ENCODE measurements around the gene SPTB.

Gene SPTB

DNA sequence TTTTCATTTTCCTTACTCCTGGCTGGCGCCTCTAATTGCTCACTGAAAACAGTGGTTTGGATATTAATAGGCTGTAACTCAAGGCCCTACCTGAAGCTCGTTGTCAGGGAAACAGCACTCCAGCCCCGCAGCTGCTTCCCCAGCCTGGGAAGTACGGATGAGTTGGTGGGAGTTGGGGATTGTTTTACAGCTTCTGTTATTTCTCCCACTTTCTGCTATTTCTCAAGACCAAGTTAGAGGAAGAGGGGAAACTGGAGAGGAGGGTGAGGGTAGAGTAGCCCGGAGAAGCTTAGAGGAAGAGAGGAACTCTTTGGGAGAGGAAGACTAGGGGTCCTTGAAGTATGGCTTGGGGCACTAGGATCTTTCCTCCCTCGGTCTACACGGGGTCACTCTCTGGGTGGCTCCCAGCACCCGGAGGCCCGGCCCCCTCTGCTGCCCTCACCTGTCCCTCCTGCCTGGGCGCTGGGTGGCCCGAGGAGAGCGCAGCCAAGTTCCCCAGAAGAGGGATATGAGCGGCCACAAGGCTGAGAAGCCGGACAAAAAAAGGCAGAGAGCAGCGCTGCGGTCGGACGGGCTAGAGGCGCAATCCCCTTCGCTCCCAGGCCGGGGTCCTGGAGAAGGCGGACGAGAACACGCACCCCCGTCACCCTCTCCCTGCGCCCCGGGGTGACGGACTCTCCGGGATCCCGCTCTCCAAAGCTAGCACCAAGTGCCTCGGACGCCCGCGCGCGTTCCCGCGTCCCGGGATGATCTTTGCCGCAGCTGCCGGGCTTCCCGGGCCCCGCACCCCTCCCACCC, 671 bp downstream of the SPTB start (continued):
- peak; percentile 60; the same call in 1 of the 2 replicates for TF ChIP-seq ZBTB8A (tag by site-specific recombination; IDR thresholded peaks at IDR 0.05)
- TF ChIP-seq, protein P1, sequence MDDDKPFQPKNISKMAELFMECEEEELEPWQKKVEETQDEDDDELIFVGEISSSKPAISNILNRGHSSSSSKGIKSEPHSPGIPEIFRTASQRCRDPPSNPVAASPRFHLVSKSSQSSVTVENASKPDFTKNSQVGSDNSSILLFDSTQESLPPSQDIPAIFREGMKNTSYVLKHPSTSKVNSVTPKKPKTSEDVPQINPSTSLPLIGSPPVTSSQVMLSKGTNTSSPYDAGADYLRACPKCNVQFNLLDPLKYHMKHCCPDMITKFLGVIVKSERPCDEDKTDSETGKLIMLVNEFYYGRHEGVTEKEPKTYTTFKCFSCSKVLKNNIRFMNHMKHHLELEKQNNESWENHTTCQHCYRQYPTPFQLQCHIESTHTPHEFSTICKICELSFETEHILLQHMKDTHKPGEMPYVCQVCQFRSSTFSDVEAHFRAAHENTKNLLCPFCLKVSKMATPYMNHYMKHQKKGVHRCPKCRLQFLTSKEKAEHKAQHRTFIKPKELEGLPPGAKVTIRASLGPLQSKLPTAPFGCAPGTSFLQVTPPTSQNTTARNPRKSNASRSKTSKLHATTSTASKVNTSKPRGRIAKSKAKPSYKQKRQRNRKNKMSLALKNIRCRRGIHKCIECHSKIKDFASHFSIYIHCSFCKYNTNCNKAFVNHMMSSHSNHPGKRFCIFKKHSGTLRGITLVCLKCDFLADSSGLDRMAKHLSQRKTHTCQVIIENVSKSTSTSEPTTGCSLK (tag by site-specific recombination; IDR thresholded peaks at IDR 0.05) = no peak
- TF ChIP-seq ZNF19 (tag by site-specific recombination; IDR thresholded peaks at IDR 0.05; ENCODE audit: low read depth) = no peak
- TF ChIP-seq KLF1 (tag by site-specific recombination; IDR thresholded peaks at IDR 0.05) = no peak
- TF ChIP-seq, protein P2, sequence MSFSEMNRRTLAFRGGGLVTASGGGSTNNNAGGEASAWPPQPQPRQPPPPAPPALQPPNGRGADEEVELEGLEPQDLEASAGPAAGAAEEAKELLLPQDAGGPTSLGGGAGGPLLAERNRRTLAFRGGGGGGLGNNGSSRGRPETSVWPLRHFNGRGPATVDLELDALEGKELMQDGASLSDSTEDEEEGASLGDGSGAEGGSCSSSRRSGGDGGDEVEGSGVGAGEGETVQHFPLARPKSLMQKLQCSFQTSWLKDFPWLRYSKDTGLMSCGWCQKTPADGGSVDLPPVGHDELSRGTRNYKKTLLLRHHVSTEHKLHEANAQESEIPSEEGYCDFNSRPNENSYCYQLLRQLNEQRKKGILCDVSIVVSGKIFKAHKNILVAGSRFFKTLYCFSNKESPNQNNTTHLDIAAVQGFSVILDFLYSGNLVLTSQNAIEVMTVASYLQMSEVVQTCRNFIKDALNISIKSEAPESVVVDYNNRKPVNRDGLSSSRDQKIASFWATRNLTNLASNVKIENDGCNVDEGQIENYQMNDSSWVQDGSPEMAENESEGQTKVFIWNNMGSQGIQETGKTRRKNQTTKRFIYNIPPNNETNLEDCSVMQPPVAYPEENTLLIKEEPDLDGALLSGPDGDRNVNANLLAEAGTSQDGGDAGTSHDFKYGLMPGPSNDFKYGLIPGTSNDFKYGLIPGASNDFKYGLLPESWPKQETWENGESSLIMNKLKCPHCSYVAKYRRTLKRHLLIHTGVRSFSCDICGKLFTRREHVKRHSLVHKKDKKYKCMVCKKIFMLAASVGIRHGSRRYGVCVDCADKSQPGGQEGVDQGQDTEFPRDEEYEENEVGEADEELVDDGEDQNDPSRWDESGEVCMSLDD (tag by site-specific recombination; IDR thresholded peaks at IDR 0.05) = peak; percentile 28; the same call in 1 of the 2 replicates
- no peak for TF ChIP-seq REPIN1 (tag by site-specific recombination; IDR thresholded peaks at IDR 0.05; ENCODE audit: low read depth)
- TF ChIP-seq ZNF707 (tag by site-specific recombination; IDR thresholded peaks at IDR 0.05) = no peak
- TF ChIP-seq SETDB1 (IDR thresholded peaks at IDR 0.05; ENCODE audit: insufficient read length, low read length) = no peak
- TF ChIP-seq, protein P3, sequence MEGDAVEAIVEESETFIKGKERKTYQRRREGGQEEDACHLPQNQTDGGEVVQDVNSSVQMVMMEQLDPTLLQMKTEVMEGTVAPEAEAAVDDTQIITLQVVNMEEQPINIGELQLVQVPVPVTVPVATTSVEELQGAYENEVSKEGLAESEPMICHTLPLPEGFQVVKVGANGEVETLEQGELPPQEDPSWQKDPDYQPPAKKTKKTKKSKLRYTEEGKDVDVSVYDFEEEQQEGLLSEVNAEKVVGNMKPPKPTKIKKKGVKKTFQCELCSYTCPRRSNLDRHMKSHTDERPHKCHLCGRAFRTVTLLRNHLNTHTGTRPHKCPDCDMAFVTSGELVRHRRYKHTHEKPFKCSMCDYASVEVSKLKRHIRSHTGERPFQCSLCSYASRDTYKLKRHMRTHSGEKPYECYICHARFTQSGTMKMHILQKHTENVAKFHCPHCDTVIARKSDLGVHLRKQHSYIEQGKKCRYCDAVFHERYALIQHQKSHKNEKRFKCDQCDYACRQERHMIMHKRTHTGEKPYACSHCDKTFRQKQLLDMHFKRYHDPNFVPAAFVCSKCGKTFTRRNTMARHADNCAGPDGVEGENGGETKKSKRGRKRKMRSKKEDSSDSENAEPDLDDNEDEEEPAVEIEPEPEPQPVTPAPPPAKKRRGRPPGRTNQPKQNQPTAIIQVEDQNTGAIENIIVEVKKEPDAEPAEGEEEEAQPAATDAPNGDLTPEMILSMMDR (tag by site-specific recombination; IDR thresholded peaks at IDR 0.05) = peak; percentile 41; the same call in 1 of the 2 replicates
- TF ChIP-seq FEZF1 (tag by site-specific recombination; IDR thresholded peaks at IDR 0.05) = peak; percentile 42
- TF ChIP-seq GLIS2 (tag by site-specific recombination; IDR thresholded peaks at IDR 0.05) = peak; percentile 62; the same call in 1 of the 2 replicates
- no peak for TF ChIP-seq ZNF140 (tag by site-specific recombination; IDR thresholded peaks at IDR 0.05)
- no peak for TF ChIP-seq ZNF174 (tag by site-specific recombination; IDR thresholded peaks at IDR 0.05)
- TF ChIP-seq GLI4 (tag by site-specific recombination; IDR thresholded peaks at IDR 0.05) = no peak
- TF ChIP-seq, protein P4, sequence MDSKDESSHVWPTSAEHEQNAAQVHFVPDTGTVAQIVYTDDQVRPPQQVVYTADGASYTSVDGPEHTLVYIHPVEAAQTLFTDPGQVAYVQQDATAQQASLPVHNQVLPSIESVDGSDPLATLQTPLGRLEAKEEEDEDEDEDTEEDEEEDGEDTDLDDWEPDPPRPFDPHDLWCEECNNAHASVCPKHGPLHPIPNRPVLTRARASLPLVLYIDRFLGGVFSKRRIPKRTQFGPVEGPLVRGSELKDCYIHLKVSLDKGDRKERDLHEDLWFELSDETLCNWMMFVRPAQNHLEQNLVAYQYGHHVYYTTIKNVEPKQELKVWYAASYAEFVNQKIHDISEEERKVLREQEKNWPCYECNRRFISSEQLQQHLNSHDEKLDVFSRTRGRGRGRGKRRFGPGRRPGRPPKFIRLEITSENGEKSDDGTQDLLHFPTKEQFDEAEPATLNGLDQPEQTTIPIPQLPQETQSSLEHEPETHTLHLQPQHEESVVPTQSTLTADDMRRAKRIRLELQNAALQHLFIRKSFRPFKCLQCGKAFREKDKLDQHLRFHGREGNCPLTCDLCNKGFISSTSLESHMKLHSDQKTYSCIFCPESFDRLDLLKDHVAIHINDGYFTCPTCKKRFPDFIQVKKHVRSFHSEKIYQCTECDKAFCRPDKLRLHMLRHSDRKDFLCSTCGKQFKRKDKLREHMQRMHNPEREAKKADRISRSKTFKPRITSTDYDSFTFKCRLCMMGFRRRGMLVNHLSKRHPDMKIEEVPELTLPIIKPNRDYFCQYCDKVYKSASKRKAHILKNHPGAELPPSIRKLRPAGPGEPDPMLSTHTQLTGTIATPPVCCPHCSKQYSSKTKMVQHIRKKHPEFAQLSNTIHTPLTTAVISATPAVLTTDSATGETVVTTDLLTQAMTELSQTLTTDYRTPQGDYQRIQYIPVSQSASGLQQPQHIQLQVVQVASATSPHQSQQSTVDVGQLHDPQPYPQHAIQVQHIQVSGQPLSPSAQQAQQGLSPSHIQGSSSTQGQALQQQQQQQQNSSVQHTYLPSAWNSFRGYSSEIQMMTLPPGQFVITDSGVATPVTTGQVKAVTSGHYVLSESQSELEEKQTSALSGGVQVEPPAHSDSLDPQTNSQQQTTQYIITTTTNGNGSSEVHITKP (tag by site-specific recombination; IDR thresholded peaks at IDR 0.05) = 0 out of 2 replicates have a peak, but pooled peaks have one; percentile 26
- TF ChIP-seq, protein P5, sequence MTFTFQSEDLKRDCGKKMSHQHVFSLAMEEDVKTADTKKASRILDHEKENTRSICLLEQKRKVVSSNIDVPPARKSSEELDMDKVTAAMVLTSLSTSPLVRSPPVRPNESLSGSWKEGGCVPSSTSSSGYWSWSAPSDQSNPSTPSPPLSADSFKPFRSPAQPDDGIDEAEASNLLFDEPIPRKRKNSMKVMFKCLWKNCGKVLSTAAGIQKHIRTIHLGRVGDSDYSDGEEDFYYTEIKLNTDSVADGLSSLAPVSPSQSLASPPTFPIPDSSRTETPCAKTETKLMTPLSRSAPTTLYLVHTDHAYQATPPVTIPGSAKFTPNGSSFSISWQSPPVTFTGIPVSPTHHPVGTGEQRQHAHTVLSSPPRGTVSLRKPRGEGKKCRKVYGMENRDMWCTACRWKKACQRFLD (tag by site-specific recombination; IDR thresholded peaks at IDR 0.05) = no peak
- peak; percentile 98 for TF ChIP-seq ZNF394 (tag by site-specific recombination; IDR thresholded peaks at IDR 0.05; ENCODE audit: borderline replicate concordance)
- TF ChIP-seq ZNF521 (tag by site-specific recombination; IDR thresholded peaks at IDR 0.05) = no peak
- TF ChIP-seq, protein P6, sequence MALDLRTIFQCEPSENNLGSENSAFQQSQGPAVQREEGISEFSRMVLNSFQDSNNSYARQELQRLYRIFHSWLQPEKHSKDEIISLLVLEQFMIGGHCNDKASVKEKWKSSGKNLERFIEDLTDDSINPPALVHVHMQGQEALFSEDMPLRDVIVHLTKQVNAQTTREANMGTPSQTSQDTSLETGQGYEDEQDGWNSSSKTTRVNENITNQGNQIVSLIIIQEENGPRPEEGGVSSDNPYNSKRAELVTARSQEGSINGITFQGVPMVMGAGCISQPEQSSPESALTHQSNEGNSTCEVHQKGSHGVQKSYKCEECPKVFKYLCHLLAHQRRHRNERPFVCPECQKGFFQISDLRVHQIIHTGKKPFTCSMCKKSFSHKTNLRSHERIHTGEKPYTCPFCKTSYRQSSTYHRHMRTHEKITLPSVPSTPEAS (tag by site-specific recombination; IDR thresholded peaks at IDR 0.05) = no peak
- TF ChIP-seq ZNF776 (tag by site-specific recombination; IDR thresholded peaks at IDR 0.05; ENCODE audit: borderline replicate concordance) = no peak
- no peak for TF ChIP-seq HOXC10 (CRISPR knock-in tag; IDR thresholded peaks at IDR 0.05)
- no peak for TF ChIP-seq ZNF621 (tag by site-specific recombination; IDR thresholded peaks at IDR 0.05)

Data from HEK293 (cell line).